Heart right ventricle (tissue), 16 donors: ENCODE results near the gene UBE2D4. TPM values are rescaled to one million over a fixed set of nuclear protein-coding genes. Genes with fewer than 3 reads are reported as not detected.

Experiments
- ATAC-seq, 8 donors: fragments of 200-7000 bp; cut with Tn5 transposase; one replicate each; pipeline ENCODE4 v1.9.1; 2020; ENCODE audit warnings: mild to moderate bottlenecking in 8 of 8, moderate library complexity in 8 of 8, moderate number of reproducible peaks in 1 of 8
- DNase-seq, 2 donors: peaks; one replicate each; pipeline ENCODE4 v3.0.0-alpha.2; 2020
- H3K27ac ChIP-seq, 10 donors: fragments of 200-600 bp; sonication (generic) in 2 of 10; one replicate each; pipeline versions ENCODE4 v1.5.0 to v1.8.0; 2020 to 2022; ENCODE audit warnings: mild to moderate bottlenecking in 3 of 10
- H3K27me3 ChIP-seq, 7 donors: fragments of 200-600 bp; one replicate each; pipeline ENCODE4 v1.8.0; 2021 to 2022; ENCODE audit warnings: mild to moderate bottlenecking in 2 of 7
- H3K36me3 ChIP-seq, 9 donors: fragments of 200-600 bp; sonication (generic) in 1 of 9; one replicate each; pipeline versions ENCODE4 v1.5.0 to v1.8.0; 2020 to 2022; ENCODE audit warnings: mild to moderate bottlenecking in 2 of 9
- H3K4me1 ChIP-seq, 9 donors: fragments of 200-600 bp; sonication (generic) in 1 of 9; one replicate each; pipeline versions ENCODE4 v1.5.0 to v1.8.0; 2020 to 2022; ENCODE audit warnings: mild to moderate bottlenecking in 4 of 9
- H3K4me3 ChIP-seq, 10 donors: fragments of 200-600 bp; sonication (generic) in 2 of 10; one replicate each; pipeline versions ENCODE4 v1.5.0 to v1.8.0; 2020 to 2022; ENCODE audit warnings: mild to moderate bottlenecking in 7 of 10, moderate library complexity in 2 of 10
- H3K9me3 ChIP-seq, 11 donors: fragments of 200-600 bp in 10 of 11; sonication (generic) in 2 of 11; one replicate each; pipeline versions ENCODE4 v1.5.0 to v1.8.0; 2013 to 2022; ENCODE audit warnings: mild to moderate bottlenecking in 2 of 11, control low read depth in 1 of 11, moderate library complexity in 1 of 11
- CTCF ChIP-seq, 9 donors: fragments of 200-600 bp; sonication (generic) in 2 of 9; IDR thresholded peaks; one replicate each; pipeline versions ENCODE4 v1.5.0 to v1.8.0; 2021 to 2022; ENCODE audit warnings: antibody characterized with exemption in 9 of 9, mild to moderate bottlenecking in 5 of 9, moderate library complexity in 1 of 9
- WGBS, 2 donors: extraction: QIAGEN DNeasy Blood & Tissue Kit; methylation state at CpG; one replicate each; pipeline ENCODE4 v1.1.7; 2013; ENCODE audit warnings: inconsistent platforms in 1 of 2; 5-methylcytosine and 5-hydroxymethylcytosine counted together
- intact Hi-C, 10 donors: fragments of 100-400 bp; cut with DNase I; formaldehyde crosslinking; loops; one replicate each; pipeline versions ENCODE4 v1.11.1 to v1.14.2; 2022
- polyA plus RNA-seq, 2 donors: library from polyadenylated mRNA; stranded (reverse); fragments of 200-250 nt; gene quantifications; one replicate each; pipeline ENCODE4 v1.2.3, GENCODE V29; 2013
- total RNA-seq, 10 donors: library from RNA; stranded (reverse); fragmentation: NEBNext Ultra II Directional in 3 of 10; extraction: Animal tissue kit (Norgen Biotek cat#: 25700) in 3 of 10; gene quantifications; one replicate each; pipeline versions ENCODE4 v1.2.1 to v1.2.4, GENCODE V29; 2021 to 2023
- donor health status: Arrhythmogenic right ventricular cardiomyopathy.
- donor health status: ischemic (EF 13 %, LVEDD 7.1; RV severe dilation, severe dysfunction).
- donor health status: healthy with polysubstance abuse.
- donor health status: DM: no; HTN: yes; CAD: no.
- donor health status: DM: no; HTN: no; CAD: no.
- donor health status: ischemic (EF 25% LVEDD 6.9; RV normal size, moderate dysfunction).
- donor health status: ischemic (EF 25% LVEDD 5.7; RV mildly dilated, moderate dysfunction).
- donor health status: healthy.
- donor health status: DM: yes; HTN: yes; CAD: no.
- donor health status: Ischemic cardiomyopathy.
- donor health status: ischemic (EF 35%, LVEDD 5.7; RV mildly dilated, moderate dysfunction).
- donor health status: nonischemic (EF 11% LVEDD 7.7; RV severe dilation, severe dysfunction).
- donor health status: DM: yes; HTN: yes; CAD: no.
- donor health status: PGD.
- donor health status: ischemic (EF 29% LVEDD 5.4; RV normal size, mild dysfunction).
- donor health status: nonischemic (EF 23%, LVEDD 6.1; RV moderate dilation, normal function).

The UBE2D4 gene
- total and polyA plus RNA-seq, 12 donors: 26.2 to 56.1 (median 41.7) TPM

GRCh38 chr7:43915907-43916306 is 10.3 kb upstream of the UBE2D4 start:
- Histone ChIP-seq H3K4me1 (no peaks in the 10 kb centered on the region), H3K27me3 (no peaks in the 10 kb centered on the region), H3K36me3 (no peaks in the 10 kb centered on the region), H3K9me3 (peaks cover 0 to 6% (median 0%) of the 10 kb centered on the region in 11 donors), H3K4me3 (no peak overlapping the region), H3K27ac (no peak overlapping the region)
- 94 to 95% methylated on average over 5 of the region's 5 CpGs for WGBS, 2 donors
- intact Hi-C loops: no loop called here
- DNase-seq (no peak), ATAC-seq (no peak)
- no peak for TF ChIP-seq CTCF (IDR thresholded peaks at IDR 0.05)

GRCh38 chr7:43921423-43921822 is 4.8 kb upstream of the UBE2D4 start:
- DNase-seq (no peak), ATAC-seq (no peak)
- Histone ChIP-seq H3K4me3 (no peak overlapping the region), H3K4me1 (peaks cover 0 to 11% (median 9%) of the 10 kb centered on the region in 9 donors), H3K9me3 (no peaks in the 10 kb centered on the region), H3K36me3 (no peaks in the 10 kb centered on the region), H3K27ac (no peak overlapping the region), H3K27me3 (no peaks in the 10 kb centered on the region)
- no peak for TF ChIP-seq CTCF (IDR thresholded peaks at IDR 0.05)
- 76 to 77% methylated on average over 2 of the region's 2 CpGs for WGBS, 2 donors
- intact Hi-C loops: no loop called here

- Histone ChIP-seq H3K27ac (no peak overlapping the region), H3K36me3 (no peaks in the 10 kb centered on the region), H3K9me3 (no peaks in the 10 kb centered on the region), H3K27me3 (no peaks in the 10 kb centered on the region), H3K4me3 (no peak overlapping the region), H3K4me1 (peaks cover 0 to 20% (median 16%) of the 10 kb centered on the region in 9 donors)
- WGBS, 2 donors: 89 to 93% methylated on average over 4 of the region's 4 CpGs
- intact Hi-C loops: no loop called here
- TF ChIP-seq CTCF (IDR thresholded peaks at IDR 0.05): no peak
- DNase-seq: no peak
- no peak for ATAC-seq
These were observed 3.5 kb upstream of the UBE2D4 start for GRCh38 chr7:43922726-43923125.

GRCh38 chr7:43926798-43927123 is 525 bp downstream of the UBE2D4 start:
- 1 to 4% methylated on average over 6 of the region's 6 CpGs for WGBS, 2 donors
- DNase-seq: no peak
- intact Hi-C loops: loop anchor here in 2 of 10 donors (2.0 to 5.0 kb wide), 2 partner anchors 56 to 59 kb away; partner anchors contain the start of gene MRPS24 (in 1 of the 2)
- peak in 4 of 9 donors; percentile 7 to 35 (median 27) for TF ChIP-seq CTCF (IDR thresholded peaks at IDR 0.05)
- Histone ChIP-seq H3K9me3 (peaks cover 0 to 4% (median 0%) of the 10 kb centered on the region in 11 donors), H3K4me3 (peak overlapping the region; percentile 43 to 95 (median 71)), H3K4me1 (peaks cover 0 to 20% (median 16%) of the 10 kb centered on the region in 9 donors), H3K36me3 (no peaks in the 10 kb centered on the region), H3K27me3 (no peaks in the 10 kb centered on the region), H3K27ac (peak overlapping the region; percentile 74 to 99 (median 93))
- peak in 3 of 8 donors; percentile 33 to 37 (median 35) for ATAC-seq
